ENCODE measurements around the gene PLXNB3. TPM values are rescaled to one million over a fixed set of nuclear protein-coding genes. Genes with fewer than 3 reads are reported as not detected.

PLXNB3 gene
- total RNA-seq, 2 experiments from 2014 or later: 0.48 to 0.63 TPM

DNA sequence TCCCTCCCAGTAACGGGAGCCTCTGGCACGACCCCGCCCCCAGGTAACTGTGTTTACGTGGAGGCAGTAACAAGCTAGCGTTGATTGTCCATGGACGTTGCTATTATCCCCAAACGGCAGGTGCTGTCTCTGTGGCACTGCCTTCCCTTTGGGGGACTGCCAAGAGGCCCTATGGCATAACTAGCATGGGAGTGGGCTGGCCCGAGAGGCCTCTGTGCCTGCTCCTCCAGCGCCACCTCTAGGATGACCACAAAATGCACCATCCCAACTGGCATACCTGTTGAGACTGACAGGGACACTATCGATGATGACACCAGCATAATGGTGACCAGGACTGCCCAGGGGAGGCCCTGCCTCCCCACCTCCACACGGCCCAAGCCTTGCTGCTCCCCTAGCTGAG lies 18.3 kb downstream of the PLXNB3 start:
- POLR2A ChIA-PET: no interaction called here
- CTCF ChIA-PET: no interaction called here

DNA sequence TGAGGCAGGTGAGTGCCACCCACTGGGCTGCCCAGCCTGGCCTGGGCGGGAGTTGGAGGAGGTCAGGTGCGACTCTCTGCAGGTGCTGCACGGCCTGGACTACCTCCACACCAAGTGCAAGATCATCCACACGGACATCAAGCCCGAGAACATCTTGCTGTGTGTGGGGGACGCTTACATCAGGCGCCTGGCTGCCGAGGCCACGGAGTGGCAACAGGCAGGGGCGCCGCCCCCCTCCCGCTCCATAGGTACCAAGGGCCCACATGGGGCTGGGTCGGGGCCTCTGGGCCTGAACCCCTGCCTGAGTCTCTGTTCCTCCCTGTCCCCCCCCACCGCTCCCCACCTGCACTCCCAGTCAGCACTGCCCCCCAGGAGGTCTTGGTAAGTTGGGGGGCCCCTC lies 18.8 kb downstream of the PLXNB3 start:
- POLR2A ChIA-PET: no interaction called here
- CTCF ChIA-PET: no interaction called here

DNA sequence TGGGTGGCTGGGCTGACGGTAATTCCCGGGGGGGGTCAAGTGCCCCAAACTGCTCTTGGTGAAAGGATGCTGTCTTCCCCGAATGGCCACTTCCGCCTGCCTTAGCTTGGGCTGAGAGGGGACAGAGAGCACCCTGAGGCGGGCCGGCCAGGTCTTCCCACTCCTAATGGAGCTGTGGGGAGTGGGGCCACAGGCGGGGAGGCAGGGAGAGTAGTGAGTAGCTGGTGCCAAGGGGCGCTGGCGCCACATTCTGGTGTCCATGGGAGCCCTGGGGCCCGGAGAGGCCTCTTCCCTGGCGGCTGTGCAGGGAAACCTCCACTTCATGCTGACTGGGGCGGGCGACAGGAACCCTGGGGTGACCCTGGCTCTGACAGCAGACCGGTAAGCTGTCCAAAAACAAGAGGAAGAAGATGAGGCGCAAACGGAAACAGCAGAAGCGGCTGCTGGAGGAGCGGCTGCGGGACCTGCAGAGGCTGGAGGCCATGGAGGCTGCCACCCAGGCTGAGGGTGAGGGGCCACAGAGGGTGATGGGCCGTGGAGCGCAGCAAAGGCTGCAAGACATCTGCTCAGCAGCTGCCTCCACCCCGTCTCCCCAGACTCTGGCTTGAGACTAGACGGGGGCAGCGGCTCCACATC lies 19.4 kb downstream of the PLXNB3 start:
- ChIA-PET CTCF (no interaction called here), POLR2A (no interaction called here)

DNA sequence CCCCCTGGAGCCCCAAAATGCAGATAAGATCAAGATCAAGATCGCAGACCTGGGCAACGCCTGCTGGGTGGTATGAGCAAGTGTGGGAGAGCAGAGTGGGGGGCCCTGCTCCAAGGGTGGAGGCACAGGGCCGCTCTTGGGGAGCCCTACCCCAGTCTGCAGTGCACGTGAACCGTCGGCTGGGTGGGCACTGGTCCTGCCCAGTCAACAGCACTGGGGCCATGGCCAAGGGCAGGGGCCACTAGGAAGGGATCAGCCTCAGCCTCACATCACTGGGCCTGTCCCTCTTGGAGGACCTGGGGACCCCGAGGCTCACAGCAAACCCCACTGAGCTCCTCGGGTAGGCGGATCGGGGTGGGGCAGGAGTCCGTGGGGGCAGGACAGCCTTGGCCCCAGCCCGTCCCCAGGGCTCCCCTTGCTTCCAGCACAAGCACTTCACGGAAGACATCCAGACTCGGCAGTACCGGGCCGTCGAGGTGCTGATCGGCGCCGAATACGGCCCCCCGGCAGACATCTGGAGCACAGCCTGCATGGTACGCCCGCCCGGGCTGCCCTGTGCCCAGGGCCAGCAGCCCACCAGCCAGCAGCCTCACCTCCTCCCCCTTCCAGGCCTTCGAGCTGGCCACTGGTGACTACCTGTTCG lies 20.4 kb downstream of the PLXNB3 start:
- ChIA-PET POLR2A (no interaction called here), CTCF (no interaction called here)

DNA sequence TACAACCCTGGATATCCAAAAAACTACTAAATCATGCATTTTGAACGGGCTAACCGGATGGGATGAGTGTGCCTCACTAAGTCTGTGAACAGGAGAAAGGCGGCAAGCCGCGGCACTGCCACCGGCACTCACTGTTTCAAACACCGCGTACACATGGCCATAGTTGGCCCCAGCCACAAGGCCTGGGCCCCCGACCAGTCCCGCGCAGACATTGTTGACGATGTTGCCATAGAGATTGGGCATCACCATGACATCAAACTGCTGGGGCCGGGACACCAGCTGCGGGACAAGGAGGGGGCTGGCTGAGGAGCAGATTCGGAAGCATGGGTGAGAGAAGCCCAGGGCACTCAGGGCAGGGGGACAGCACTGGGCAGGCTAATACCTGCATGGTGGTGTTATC lies 22.6 kb downstream of the PLXNB3 start:
- POLR2A ChIA-PET: no interaction called here
- CTCF ChIA-PET: no interaction called here

DNA sequence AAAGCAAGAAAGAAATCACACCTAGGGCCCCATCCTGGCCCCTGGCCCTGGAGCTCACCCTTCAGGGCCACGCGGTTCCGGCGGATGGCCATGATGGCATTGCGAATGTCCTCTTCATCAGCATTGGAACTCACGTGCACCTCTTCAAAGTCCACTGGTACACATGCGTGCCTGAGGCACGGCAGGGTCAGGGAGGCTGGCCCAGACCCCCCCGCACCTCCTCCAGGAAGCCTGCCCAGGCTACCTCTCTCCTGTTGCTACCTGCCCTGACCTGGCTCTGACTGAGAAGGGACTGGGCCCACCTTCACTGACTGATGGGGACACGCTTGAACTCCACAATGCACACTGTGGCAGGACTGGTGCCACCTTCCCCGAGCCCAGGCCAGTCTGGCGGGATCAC lies 25.6 kb downstream of the PLXNB3 start:
- POLR2A ChIA-PET: no interaction called here

DNA sequence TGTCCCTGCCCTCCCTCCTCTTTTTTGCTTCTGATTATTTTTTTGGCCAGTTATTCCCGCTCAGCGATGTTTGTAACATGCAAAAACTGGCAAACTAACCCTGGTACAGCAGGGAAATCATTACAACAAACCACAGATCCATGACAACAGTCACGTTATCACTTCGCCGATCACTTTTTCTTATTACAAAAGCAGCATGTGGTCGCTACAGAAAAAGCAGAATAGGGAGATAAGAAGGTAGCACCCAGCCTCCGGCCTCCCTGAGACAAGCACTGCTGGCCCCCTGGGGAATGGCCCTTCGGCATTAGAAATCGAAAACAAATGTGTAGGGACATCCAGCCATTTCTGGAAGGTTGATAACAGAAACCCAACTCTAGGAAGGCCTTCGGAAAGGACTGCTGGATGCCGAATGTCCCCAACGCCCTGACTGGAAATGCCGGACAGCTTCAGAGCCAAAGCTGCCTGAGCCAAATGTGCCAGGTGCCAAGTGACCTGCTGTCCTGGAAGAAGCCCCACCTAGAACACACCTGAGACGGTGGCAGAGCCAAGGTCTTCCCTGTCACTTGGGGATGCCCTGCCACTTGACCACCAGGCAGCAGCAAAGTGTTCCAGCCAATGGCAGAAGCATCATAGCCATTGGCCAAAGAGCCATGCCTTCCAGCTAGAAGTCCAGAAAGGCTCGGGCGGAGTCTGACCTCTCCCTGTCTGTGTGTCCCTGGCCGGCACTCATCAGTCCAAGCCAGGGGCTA lies 27.2 kb downstream of the PLXNB3 start:
- ChIA-PET POLR2A (no interaction called here), CTCF (interaction anchor here (0.5 kb wide), 1 partner anchor 33 kb away, joined by 4 read pairs; no protein-coding TSS in a partner anchor)

More for the DNA sequence above, 25.6 kb downstream of the PLXNB3 start:
- CTCF ChIA-PET: no interaction called here

DNA sequence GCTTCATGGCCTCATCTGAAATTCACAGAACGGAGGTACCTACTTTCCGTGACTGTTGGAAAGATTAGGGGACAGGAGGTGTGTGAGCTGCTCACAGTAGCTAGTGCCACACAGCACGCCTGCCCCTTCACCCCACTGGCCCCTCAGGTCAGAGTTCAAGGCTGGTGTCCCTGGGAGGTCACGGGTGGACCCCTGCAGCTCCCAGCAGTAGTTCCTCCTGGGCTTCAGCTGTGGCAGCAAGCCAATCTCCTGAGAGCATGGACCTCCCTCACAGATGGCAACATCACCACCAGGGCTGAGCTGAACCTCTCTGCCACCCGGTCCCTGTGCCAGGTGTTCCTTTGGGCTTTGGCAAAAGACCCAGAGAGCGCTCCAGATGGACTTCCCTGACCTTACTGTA lies 28.3 kb downstream of the PLXNB3 start:
- ChIA-PET CTCF (no interaction called here), POLR2A (no interaction called here)

DNA sequence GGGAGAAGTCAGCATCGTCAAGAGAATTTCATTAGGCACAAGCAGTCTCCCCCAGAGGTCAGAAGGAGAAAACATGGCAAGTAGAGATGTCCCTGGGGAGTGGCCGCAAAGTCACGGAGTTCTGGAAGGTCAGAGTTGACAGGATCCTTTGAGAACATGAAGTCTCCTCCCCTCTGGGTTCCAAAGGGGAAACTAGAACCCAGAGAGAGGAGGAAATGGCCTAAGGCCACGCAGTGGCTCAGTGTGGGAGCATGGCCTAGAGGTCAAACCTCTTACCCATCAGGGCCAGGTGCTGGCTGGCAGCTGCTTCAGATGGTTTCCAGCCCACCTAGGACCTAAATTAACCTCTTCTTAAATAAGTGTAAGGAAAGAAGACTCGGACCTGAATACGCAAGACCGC lies 29.2 kb downstream of the PLXNB3 start:
- ChIA-PET POLR2A (no interaction called here), CTCF (interaction anchor here (0.6 kb wide), 1 partner anchor 322 kb away, joined by 3 read pairs; no protein-coding TSS in a partner anchor)

DNA sequence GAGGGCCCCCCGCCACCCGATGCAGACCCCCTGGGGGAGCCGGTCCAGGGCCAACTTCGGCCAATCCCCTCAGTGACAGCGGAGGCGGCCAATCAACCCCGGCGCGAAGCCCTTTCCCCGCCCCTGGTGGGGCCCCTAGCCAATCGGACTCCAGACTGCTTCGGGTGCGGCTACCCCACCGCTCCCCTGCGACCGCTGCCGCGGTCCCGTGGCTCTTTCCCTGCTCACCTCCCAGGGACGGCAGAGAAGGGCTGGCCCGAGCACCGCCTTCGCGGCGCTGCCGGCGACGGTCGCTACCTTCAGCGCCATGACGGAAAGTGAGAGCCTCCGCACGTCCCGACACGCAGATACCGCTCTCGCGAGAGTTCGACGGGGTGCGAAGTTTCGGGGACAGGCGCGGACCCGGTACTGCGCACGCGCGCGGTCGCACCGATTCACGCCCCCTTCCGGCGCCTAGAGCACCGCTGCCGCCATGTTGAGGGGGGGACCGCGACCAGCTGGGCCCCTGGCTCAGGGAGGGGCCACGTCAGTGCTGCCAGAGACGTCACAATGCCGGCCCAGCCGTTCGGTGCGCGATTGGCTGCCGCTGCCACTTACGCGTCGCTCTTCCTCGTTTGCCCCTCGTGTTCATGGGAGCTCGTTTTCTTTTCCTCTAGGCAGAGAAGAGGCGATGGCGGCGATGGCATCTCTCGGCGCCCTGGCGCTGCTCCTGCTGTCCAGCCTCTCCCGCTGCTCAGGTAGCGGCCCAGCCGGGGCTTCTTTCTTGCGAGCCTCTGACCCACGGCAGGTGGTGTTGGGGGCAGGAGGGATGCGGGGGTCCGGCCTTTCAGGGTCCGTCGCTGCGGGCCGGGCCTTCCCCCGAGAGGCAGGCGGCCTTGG lies 30.2 kb downstream of the PLXNB3 start, which contains the start of the genes IDH3G and SSR4:
TSS of gene IDH3G (minus strand) at position 358 of the 879 bp plus-strand sequence. CDS start at position 309, 49 bp downstream.
TSS of gene SSR4 (plus strand) at position 651 of the 879 bp plus-strand sequence. CDS start at position 671, 20 bp downstream.
- ChIA-PET POLR2A (interaction anchor here (1.4 kb wide), 1 partner anchor 130 kb away, joined by 7 read pairs; no protein-coding TSS in a partner anchor), CTCF (no interaction called here)

DNA sequence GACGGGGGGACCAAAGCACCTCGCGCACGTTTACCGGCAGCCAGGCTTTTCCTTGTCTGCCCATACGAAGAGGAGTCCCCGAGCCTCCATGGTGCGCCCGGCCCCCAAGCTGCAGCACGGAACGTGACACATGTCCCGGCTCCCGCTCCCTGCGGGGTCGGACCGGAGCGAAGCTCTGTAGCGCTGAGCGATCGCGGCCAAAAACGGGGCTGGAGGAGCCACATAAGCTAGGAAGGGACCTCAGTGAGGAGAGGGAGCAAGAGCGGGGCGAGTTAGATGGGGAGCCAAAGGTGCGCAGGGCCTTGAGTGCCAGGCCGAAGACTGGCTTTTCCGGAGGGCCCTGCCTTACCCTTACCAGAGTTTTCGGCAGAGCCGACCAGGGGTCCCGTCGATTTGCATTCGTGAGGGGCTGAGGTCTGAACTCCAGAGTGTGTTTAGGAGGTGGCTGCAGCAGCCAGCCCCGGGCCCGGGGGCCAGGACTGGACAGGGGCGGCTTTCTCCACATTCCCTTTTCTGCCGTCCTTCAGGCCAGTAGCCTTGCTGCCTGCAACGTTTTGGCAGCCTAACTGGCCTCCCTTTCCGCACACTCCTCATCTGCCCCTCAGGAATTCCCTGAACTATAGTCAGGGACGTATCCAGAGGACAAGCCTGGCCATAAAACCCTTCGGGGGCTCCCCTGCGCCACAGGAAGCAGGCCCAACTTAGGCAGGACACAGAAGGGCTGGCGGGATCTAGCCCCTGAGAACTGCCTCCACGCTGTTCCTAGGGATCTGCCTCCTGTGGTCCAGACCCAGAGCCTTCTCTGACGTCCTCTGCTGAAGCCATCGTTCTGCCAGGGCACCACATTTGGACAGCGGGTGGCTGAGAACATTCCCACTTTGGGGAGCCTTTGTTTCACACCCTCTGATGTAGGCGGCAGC lies 31.1 kb downstream of the PLXNB3 start:
- POLR2A ChIA-PET: interaction anchor here (0.5 to 1.4 kb wide), 2 partner anchors 129 to 207 kb away, joined by 3 to 7 read pairs; no protein-coding TSS in a partner anchor
- CTCF ChIA-PET: no interaction called here

DNA sequence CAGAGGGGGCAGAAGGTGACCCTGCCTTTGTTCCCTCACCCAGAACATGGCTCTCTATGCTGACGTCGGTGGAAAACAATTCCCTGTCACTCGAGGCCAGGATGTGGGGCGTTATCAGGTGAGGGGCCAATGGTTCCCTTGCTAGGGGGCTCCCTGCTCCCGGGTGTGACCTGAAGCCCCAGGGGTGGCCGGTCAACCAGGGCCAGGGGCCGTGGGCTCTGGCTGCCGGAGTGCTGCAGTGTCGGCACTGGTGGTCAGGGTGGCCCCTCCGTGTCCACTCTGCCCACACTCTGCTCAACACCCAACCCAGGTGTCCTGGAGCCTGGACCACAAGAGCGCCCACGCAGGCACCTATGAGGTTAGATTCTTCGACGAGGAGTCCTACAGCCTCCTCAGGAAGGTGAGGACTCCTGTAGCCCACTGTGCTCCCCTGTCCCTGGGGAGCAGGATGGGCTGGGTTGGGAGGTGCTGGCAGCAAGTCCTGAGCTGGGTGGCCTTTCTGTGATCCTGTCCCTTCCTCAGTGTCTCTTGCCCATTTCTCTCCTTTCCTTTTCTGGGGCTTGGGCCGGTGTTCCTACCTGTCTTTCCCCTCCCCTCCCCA lies 33.5 kb downstream of the PLXNB3 start:
- POLR2A ChIA-PET: no interaction called here
- CTCF ChIA-PET: no interaction called here

DNA sequence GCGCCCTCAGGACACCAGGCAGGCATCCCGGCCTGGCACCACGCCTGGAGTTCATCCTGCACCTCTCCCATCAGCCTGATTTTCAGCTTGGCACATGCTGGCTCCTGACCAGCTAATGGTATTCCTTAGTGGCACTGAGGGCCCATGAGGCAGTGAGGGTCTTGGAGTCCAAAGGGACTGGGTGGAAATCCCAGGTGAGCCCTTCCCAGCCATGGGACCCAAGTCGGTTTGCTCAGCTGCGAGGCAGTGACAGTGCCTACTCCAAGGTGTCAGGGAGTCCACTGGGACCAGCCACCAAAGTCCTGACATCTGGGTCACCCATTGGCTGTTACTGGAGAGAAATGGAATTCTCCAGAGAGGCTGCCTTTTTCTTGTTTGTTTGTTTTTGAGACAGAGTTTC lies 35.3 kb downstream of the PLXNB3 start:
- CTCF ChIA-PET: no interaction called here
- POLR2A ChIA-PET: no interaction called here

DNA sequence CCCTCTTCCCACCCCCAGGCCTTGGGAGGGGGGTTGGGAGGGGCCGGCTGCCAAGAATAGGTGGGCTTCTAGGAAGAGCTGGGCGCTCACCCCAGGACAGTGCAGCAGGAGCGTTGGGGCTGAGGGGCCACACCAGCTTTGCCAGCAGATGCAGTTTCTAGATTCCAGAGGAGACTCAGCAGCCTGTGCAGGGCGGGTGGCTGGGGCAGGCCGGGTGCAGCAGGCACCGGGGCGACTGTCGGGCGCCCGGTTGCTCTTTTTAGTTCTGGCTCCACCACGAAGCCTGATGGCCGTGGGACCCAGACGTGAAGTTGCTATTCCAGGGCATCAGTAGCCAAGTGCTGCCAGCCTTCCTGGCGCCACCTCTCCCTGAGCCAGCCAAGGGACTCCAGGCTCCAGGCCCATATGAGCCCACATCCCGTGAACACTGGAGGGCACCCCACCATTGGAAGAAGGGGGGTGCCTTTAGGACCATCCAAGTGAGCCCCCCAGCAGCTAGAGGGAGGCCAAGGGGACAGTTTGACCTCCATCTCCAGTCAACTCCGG lies 36.2 kb downstream of the PLXNB3 start:
- POLR2A ChIA-PET: no interaction called here
- CTCF ChIA-PET: no interaction called here

DNA sequence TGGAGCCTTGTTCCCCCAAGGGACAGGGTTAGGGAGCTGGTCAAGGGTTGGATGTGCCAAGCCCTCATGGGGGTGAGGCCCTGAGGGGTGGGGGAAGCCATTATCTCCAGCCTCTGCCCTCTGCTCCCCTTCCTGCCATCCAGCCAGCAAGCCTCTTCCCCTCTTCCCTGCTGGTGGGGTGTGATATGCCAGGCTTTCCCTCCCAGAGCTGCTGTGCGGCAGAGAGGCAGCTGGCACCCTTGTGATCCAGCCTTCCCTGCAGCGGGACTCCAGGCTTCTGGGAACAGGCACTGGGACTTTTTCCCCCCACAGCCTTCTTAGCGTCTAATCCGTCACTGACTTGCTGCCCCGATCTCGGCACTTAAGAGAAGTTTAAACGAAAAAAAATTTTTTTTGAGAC lies 36.7 kb downstream of the PLXNB3 start:
- CTCF ChIA-PET: no interaction called here

DNA sequence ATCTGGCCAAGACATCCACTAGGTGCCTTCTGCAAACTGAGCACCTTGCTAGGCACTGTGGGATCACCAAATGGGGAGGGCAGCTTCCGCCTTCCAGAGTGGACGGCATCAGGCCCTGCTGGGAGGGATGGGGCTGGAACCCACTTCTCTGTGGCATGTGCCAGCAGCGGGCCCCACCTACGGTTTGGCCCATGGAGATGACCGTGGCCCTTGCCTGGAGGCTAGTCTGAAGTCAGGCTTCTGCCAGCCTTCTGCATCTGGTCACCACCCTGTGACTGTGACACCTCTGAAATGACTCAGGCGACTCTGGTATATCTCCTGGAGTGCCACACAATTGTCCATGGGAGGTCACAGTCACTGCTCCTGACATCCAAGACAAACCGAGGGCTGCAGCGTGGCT lies 37.6 kb downstream of the PLXNB3 start:
- POLR2A ChIA-PET: no interaction called here
- CTCF ChIA-PET: no interaction called here

More for the DNA sequence above, 36.7 kb downstream of the PLXNB3 start:
- POLR2A ChIA-PET: no interaction called here

DNA sequence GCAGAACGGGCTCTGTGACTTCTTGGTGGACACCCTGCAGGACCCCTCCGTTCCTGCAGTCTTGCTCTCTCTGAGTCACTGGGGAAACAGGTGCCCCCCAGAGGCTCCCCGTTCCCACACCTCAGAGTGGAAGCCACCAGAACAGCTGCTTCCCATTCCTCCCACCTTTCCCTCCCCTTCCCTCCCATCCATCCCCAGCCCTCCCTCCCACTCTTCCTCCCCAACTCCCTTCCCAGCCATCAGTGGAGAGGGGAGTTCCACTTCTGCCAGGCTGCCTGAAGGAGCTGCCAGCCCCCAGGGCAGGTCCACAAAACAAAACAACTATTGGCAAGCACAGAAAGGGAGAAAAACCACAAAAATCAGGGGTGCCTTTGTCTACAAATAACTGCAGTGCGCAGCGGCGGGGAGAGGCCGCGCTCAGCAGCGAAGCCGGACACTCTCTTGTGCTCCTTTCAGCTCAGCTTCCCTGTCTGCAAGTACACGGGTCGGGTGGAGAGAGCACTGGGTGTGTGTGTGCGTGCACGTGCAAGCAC lies 38.5 kb downstream of the PLXNB3 start:
- ChIA-PET POLR2A (no interaction called here), CTCF (interaction anchor here (1.1 kb wide), 1 partner anchor 35 kb away, joined by 3 read pairs; no protein-coding TSS in a partner anchor)
